ENCODE data around the gene MAD1L1.
A peak's percentile ranks its signal among the peaks of the same experiment; 100 is the strongest.
"Not testable (repeated sequence)": the region's sequence is repeated elsewhere in the genome, so short reads cannot be mapped to it uniquely, and the experiment has no call there.

Gene MAD1L1

DNA sequence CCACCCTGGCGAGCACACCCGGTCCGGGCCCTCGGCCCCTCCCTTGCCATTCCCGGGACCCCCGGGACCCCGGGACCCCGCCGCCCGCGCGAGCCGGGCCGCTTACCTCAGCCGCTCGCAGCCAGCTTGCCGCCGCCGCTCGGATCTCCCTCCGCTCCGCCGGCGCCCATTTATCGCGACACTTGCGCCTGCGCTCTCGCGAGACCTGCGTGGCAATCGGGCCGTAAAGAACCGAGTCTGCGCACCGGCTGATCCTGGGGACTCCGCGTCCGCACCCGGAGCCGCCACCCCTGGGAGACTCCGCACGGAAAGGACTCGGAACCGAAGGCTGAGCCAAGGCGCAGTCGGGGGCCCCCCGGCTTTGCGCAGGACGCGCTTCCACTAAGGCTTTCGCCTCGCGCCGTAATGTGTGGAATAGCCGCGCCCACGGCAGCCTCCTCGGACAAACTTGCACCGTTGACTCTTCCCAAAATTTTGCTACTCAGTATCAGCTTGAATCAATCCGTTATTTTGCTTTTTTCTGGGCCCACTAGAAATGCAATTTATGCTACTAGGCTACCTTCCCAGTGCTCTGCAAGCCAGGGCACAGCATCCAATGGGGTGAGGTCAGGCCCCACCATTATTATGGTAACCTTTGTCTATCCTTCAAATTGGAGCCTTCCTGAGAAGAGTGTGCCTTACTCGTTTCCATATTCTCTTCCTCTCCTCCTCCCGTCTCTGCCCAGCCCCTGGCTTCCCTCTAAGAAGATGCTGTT, at the start of gene MAD1L1:
Gene MAD1L1 (minus strand): TSS at position 180 of the 755 bp plus-strand sequence. CDS start 2,812 bp downstream, outside the sequence.
- DNase-seq = peak; percentile 64

DNA sequence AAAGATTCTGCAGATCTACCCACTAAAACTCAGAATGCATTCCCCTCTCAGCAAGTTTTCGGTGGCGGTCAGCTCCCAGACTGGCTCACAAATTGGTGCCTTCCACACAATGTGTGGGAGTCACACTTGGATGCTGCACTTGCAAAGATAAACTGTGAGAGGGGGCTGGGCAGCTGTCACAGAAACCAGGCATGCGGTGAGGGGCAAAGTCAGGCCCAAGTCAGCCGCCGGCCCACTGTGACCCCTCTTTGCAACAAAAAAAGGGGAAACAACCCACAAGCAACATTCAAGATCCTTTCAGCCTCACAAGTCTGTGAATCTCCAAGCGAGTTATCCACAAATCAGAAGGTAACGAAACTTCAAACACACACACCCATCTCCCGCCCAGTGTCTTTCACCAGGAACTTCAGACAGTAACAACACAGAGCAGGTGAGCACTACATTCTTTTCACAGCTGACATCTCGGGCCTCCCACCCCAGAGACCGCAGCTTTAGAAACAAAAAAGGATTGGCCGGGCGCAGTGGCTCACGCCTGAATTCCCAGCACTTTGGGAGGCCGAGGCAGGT, 49.5 kb upstream of the MAD1L1 start:
- DNase-seq = no peak

DNA sequence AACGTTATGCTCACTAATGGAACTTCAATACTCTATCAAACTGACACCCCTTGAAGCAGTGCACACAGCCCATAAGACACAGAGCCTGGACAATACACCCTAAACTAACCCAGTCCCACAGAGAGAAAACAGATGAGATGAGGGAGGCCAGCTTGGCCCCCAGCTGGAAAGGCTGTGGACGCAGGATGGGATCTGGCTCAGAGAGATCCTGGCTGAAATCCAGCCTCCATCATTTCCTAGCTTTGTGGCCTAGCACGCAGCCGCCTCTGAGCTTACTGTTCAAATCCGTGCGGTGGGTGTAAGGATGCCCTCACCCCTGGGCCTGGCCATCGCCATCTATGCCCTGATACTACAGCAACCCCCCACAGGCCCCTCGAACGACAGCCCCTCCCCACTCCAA, 48.8 kb upstream of the MAD1L1 start:
- DNase-seq = no peak

DNA sequence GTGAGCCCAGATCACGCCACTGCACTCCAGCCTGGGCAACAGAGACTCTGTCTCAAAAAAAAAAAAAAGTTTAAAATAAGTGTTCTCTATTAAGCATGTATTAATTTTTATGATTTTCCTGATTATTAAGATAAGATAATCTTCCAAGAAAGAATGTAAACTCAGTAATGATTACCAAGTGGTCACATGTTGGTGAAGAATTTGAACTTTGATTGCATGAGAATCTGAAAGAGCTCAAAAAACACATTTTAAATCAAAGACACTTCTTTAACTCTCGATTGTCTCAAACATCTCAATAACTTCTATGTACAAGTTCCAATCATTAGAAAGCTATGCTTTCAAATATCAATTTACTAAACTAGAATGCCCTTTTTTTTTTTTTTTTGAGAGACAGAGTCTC, 47.7 kb upstream of the MAD1L1 start:
- no peak for DNase-seq

DNA sequence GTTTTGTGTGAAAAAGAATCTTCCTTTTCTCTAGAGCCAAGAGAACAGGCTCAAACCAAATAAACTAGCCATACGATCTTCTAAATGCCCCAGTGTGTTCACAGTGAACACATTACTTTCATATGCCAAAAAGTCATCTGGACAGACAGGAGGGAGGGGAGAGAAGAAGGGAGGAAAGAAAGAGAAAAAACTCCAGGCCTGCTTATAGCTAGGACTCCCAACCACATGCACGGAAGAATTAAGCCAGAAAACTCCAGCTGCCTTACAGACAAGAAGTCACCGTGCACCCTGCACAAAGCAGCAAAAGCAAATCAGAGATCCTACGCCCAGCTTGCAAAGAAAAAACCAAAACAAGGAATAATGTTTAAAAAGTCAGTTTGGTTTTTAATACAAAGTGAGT, 47.2 kb upstream of the MAD1L1 start:
- no peak for DNase-seq

DNA sequence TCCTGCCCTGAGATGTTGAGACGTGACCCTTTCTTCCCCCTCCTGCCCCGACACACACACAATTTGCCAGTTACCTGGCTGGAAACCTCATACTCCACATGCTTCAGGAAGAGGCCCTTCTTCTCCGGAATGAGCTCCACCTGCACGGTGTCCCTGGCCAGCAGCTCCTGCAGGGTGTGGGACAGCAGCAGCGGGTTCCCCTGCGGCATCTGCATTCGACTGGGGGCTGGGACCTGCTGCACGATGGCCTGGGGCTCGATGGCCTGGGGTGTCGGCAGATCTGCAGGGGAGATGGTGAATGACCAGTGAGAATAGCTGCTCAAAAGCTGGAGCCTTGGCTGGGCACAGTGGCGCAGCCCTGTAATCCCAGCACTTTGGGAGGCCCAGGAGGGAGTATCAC, 45.3 kb upstream of the MAD1L1 start:
- DNase-seq = no peak

DNA sequence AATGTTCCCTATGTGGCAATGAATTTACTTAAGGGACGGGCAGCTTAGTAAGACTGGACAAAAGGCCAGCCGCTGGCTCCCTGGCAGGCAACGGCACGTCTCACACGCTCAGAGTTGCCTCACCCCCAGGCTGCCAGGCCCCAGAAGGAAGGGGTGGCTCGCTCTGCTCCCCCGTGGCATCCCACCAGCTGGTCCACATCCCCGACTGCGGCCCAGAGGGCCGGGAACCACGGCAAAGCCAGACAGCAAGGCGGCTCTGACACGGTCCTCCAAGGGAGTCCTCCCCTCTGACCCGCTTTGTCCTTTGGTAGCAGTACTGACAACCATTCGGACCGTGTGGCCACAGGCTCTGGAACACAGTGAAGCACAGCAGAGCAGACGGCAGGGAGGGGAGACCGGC, 43.4 kb upstream of the MAD1L1 start:
- DNase-seq = no peak

DNA sequence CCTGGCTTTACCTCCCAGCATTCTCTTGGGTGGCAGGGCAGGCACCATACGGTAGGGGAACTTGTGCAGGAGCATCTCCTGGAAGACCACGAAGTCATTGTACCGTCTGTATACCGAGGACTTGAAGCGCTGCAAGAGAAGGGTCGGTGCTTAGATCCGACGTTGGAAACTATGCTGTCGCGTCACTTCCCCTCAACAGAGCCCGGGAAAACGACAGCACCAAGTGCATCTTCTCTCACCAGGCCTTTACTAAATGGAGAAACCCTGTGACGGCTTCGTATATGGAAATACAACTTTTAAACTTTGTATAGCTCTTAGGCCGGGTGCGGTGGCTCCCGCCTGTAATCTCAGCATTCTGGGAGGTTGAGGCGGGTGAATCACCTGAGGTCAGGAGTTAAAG, 42.4 kb upstream of the MAD1L1 start:
- no peak for DNase-seq

DNA sequence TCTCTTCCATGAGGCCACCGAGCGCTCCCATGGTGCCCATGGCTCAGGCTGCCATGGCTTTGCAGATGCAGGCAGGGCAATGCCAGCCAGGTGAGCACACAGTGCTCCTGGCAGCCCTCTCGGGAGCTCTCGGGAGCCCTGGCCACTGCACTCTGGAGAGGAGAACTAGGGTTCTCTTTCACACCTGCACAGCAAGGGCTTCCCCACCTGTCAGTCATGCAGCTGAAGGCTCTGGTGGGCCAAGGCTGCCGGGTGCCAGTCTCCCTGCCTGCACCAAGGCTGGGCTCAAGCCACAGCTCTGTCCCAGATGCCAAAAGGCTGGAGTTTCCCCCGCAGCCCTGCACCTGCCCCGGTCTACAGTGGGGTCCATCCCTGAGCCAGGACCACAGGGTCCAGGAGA, 41.9 kb upstream of the MAD1L1 start:
- DNase-seq = no peak

DNA sequence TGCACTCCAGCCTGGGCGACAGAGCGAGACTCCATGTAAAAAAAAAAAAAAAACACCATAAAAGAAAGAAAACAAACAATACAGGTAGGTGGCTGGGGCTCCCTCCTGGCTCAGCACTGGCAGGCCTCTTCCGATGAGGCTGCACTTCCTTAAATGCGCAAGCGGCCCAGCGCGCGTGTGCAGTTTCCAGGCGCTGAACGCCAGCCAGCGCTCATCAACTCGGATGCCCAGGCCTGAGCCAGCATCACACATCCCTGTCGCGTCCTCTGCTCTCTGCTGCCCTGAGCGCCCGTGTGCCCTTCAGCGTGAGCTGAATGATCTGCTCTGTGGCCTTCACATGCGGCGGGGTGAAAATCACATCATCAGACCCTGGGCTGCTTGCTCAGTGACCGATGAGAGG, 41.1 kb upstream of the MAD1L1 start:
- DNase-seq = no peak

DNA sequence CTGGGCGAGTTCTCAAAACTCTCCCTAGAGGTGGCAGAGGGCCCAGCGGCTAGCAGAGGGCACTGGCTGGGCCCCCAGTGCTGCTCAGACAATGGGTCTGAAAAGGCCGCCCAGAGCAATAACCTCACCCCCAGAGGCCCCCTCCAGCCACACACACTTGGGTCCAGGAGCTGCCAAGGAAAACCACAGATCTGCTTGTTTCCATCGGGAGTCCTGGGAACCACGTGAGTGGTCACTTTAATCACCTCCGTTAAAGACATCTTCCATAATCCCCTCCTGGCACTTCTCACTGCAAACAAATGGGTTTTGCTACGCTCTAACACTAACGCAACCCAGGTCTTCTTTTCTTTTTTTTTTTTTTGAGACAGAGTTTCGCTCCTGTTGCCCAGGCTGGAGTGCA, 39.3 kb upstream of the MAD1L1 start:
- no peak for DNase-seq

DNA sequence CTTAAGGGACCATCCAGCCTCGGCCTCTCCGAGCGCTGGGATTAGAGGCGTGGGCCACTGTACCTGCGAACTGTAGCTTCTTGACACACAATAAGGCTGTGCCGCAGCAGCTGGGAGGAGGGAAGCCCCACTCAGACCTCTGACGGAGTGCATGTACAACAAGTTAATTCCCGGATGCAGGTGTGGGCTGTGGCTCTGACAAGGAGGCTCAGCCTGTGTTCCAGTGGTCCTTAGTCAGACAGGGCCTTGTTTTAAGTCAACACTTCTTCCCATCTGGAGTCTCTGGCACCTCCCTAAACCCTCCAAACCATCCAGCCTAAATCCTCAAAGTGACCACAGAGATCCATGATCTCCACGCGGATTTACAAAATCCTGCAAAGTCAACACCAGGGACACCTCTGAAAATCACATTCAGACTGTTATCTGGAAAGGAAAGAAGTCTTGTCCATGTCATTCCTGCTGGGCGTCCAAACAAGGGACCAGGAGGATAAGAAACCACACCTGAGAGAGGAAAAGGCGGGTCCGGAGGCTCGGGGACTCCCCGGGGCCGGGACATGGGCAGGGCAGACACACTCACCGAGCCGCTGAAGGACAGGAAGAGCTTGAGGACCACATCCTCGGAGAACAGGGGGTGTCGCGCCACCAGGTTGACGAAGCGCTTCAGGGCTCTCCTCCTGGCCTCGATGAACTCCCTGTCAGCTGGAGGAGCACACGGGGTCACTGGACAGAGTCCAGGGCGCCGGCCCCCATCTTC, 38.7 kb upstream of the MAD1L1 start:
- DNase-seq = no peak

DNA sequence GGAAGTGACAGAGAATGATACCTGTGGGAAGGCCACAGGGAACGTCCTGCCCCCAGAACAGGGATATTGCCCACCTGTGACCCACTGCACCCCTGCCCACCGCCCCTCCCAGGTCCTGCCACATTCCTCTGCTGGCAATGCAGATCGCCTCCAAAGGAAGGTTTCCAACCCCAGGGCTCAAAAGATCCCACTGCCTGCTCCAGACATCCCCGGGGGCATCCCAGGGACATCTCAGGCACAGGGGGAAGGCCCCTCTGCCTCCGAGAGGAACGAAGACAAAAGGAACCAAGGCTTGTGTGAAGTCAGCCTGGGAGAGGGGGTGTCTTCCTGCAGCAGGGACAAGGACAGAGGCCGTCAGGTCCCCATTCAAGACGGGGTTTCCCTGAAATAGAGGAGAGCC, 37.8 kb upstream of the MAD1L1 start:
- no peak for DNase-seq

DNA sequence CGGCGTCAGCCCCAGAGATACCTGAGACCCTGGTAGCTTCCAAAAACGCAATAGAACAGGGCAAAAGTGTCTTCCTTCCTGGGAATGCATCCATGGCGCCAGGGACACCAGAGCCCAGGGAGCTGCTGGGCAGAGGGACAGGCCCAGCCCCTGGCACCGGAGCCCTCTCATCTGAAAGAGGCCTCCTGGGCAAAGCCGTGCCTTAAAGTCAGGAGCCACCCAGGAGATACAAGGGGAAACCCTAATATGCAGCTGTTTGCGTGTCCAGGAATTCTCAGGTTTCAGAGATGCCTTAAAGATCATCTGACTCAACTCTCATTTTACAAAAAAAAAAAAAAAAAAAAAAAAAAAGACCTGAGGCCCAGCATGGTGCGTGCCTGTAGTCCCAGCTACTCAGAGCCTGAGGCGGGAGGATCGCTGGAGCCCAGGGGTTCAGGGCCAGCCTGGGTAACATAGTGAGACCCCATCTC, 37.3 kb upstream of the MAD1L1 start:
- DNase-seq = no peak

DNA sequence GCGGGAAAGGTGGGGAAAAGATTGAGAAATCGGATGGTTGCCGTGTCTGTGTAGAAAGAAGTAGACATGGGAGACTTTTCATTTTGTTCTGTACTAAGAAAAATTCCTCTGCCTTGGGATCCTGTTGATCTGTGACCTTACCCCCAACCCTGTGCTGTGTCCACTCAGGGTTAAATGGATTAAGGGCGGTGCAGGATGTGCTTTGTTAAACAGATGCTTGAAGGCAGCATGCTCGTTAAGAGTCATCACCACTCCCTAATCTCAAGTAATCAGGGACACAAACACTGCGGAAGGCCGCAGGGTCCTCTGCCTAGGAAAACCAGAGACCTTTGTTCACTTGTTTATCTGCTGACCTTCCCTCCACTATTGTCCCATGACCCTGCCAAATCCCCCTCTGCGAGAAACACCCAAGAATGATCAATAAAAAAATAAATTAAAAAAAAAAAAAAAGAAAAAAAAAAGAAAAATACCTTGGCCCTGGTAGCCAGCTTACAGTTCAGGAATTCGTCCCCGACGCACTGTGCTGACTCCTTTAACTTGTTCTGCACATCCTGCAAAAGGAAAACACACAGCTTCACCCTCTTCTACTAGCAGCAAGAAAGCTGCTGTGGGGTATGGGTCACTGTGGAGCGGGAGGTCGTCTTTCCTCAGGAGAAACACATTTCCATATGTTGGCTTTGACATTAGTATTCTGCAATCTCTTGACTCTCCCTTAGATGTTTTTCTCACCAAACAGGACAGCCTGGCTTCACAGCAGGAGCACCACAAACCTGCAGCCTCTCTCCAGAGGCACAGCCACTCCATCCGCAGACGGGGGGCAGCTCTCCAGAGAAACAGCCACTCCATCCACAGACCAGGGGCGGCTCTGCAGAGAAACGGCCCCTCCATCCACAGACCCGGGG, 36.6 kb upstream of the MAD1L1 start:
- DNase-seq = not testable (repeated sequence)

DNA sequence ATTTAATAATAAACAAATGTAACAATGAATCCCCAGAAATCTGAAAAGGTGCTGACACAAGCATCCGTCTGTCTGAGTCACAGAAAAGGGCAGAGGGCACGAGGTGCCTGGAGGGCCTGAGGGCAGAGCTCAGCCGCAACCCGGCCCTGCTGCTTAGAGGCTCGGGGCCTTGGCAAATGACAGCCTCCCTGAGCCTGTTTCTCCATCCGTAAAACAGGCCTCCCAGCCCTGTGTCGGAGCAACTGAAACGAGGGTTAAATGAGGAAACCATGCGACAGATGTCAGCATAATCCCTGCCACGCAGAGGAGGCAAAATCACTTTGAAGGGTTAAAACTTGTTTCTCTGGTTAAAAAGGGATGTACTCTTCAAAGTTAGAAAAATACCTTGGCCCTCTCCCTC, 34.2 kb upstream of the MAD1L1 start:
- DNase-seq = no peak

DNA sequence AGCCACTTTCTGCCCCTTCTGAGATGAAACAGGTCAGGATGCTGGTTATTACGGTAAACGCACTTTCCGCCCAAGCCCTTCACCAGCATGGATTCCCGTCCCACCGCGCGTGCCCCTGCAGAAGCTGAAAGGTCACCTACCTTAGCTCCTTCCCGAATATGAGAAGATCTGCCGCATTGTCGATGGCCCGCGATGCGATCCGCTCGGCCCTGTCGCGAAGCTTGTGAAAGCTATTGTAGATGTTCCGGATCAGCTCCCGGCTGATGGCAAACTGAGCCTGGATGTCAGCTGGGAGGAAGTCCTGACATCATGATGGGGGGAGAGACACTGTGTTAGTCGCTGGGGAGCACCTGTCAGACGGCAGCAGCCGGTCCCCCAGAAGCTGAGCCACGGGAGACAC, 31.4 kb upstream of the MAD1L1 start:
- no peak for DNase-seq

DNA sequence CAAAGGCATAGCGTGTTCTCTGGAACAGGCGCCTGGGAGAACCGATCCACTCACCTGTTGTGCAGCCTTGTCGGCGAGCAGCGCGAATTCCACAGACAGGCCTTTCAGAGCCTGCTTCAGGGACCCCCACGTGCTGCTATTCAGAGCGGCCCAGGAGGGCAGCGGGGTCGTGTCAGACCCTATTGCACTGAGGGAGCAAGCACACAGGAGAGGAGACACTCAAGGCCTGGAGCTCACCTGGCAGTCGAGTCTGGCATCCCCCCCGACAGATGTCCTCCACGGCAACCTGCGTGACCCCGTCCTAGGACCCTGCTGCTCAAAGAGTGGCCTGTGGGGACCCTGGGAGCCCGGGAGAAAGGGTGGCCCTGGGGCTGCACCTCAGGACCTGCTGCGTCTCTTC, 30.4 kb upstream of the MAD1L1 start:
- DNase-seq = no peak

DNA sequence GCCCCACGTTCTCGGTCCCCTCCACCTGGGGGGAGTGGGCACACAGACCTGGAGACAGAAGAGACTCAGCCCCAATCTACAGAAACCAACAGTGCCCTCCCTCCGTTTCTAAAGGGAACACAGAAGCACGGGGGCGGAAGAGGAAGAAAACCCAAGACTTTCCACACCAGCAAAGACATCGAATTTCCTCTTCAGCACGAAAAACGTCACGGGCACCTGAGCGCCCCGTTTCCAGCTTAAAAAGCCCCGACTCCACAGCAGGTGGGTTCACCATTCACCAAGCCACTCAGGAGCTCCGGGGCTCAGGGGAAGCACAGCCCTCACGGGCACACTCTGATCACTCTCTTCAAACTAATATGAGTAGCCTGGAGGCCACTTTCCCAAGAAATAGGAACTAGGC, 28.9 kb upstream of the MAD1L1 start:
- DNase-seq = no peak

DNA sequence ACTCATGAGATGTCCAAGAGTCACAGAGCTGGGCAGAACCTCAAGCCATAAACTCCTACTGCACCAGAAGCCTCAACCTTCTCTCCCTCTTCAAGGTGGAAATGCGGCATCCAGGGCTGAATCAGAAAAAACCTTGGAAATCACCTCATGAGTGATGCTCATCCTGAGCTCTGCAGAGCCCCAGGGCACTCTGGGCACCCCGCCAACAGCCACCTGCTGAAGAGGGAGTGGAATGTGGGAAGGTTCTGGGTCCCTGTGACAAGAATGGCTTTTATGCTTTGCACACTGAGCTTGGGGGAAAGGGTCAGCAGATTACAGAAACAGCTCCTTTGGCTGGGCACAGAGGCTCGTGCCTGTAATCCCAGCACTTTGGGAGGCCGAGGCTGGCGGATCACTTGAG, 28.1 kb upstream of the MAD1L1 start:
- no peak for DNase-seq

DNA sequence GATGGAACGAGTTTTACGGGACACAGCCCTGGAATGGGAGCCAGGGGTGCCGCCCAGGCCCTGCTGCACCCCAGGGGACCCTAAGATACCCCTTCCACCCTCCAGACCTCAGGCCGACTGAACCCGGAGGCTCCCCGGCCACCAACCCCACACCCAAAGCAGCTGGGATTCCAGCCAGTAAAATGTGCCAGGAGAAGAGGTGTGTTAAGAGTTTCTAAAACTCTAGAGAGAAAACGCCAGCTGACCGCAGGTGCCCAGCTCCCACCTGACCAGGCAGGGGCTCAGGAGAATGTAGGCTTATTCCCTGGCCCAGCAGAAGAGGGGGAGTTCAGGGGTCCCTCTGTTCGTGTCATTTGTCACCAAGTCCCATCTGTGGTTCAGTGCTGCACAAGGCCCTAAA, 26.7 kb upstream of the MAD1L1 start:
- no peak for DNase-seq

DNA sequence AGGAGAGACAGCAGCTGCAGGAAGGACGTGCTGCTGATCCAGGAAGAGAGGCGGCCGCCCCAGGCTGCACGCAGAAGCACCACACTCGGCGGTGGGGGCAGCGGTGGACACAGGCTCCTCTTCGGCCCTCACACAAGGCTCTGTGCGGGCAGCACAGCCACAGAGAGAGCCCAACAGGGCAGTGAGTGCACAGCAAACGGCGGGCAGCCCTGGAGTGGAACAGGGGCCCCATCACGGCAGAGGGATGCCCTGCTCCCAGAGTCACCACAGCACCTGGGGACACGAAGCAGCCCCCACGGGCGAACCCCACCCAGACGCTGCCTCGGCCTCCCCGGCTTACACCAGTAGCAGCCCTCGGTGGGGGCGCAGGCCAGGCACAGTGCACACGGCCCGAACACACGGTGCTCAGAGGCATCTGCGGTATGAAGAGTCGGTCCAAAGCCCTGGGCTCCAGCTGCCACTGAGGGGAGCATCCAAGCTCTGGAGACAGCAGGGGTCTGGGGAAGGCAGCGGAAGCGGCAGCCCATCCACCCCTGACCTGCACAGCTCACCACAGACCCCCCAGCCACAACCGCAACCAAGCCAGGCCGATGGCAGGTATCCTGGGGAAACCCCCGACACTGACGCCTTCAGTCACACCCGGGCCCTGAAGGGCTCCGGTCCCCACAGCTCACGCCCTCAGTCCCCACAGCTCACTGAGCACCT, 26.1 kb upstream of the MAD1L1 start:
- no peak for DNase-seq

Data from NCI-H1417 treated with DMSO at 0.1 percent for 48 hours (cell line).